Esophagus squamous epithelium (tissue), 4 donors: ENCODE results near the gene BCAP29.

ENCODE experiments used
- POLR2A ChIP-seq, 4 donors: fragments of 450-650 bp; IDR thresholded peaks; one replicate each; pipeline ENCODE4 v1.6.1; 2017; ENCODE audit warnings: antibody characterized with exemption in 4 of 4, mild to moderate bottlenecking in 4 of 4, moderate library complexity in 3 of 4
- TF ChIP-seq, protein P1 (sequence below), 6 experiments: fragments of 450-650 bp in 4 of 6; fragments of 200-600 bp in 2 of 6; sonication (generic) in 2 of 6; IDR thresholded peaks; one replicate each; pipeline ENCODE4 v1.5.1; 2016 to 2019; ENCODE audit warnings: antibody characterized with exemption in 6 of 6, mild to moderate bottlenecking in 4 of 6, moderate library complexity in 4 of 6

DNA sequence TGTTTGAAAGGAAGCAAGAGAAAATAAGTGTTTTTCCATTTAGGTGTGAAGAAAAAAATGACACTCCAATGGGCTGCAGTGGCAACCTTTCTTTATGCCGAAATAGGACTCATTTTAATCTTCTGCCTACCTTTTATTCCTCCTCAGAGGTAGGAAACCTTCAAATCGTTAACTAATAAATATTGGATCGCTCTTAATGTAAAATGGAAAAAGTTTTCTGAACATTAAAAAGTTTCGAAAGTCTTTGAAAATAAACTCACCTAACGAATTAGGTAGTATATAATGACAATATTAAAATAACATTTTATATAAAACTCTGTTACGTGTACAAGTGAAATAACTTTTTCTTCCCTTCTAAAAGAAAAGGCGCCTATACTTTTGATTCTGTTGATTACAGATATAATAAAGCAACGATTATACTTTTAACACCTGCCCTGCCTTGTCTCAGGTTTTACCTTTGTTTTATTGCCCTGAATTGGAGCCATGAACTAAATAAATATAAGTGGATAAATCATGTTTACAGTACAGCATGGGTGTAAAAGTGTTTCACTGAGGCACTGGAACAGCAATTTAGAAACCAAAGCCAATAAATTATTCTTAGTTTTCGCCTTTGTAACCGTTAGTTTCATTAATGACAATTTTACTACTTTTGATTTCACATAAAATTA lies 804 bp downstream of the BCAP29 start:
- no peak for TF ChIP-seq POLR2A (IDR thresholded peaks at IDR 0.05)
- TF ChIP-seq, protein P1, sequence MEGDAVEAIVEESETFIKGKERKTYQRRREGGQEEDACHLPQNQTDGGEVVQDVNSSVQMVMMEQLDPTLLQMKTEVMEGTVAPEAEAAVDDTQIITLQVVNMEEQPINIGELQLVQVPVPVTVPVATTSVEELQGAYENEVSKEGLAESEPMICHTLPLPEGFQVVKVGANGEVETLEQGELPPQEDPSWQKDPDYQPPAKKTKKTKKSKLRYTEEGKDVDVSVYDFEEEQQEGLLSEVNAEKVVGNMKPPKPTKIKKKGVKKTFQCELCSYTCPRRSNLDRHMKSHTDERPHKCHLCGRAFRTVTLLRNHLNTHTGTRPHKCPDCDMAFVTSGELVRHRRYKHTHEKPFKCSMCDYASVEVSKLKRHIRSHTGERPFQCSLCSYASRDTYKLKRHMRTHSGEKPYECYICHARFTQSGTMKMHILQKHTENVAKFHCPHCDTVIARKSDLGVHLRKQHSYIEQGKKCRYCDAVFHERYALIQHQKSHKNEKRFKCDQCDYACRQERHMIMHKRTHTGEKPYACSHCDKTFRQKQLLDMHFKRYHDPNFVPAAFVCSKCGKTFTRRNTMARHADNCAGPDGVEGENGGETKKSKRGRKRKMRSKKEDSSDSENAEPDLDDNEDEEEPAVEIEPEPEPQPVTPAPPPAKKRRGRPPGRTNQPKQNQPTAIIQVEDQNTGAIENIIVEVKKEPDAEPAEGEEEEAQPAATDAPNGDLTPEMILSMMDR (IDR thresholded peaks at IDR 0.05) = no peak
